H1 (cell line): ENCODE measurements around the gene KISS1. TPM values are rescaled to one million over a fixed set of nuclear protein-coding genes. Genes with fewer than 3 reads are reported as not detected.

Experiments used
- CTCF ChIA-PET: fragments of 300-600 bp; sonication (Branson Sonifier 250); formaldehyde crosslinking; loops from one replicate; lab custom pipeline; 2021; ENCODE audit not compliant: partially characterized antibody; lab: Charles Lee
- POLR2A ChIA-PET: fragments of 300-600 bp; sonication (Branson Sonifier 250); formaldehyde crosslinking; loops from one replicate; lab custom pipeline; 2021; ENCODE audit warnings: inconsistent platforms; ENCODE audit not compliant: partially characterized antibody; lab: Charles Lee
- DNase-seq, 2 experiments: peaks; one replicate each; pipeline versions ENCODE4 v3.0.0 to v3.0.0-alpha.2; 2010 to 2022; ENCODE audit warnings: low spot score in 2 of 2, low read depth in 1 of 2, mixed read lengths in 1 of 2
- FAIRE-seq: peaks from 2 replicates; lab custom pipeline; 2011; peaks lifted over from hg19 to GRCh38; lab: Jason Lieb, UNC
- H2AFZ ChIP-seq: 2 replicates; pipeline ENCODE4 v1.8.1; 2012; ENCODE audit warnings: low read length, inconsistent platforms
- H2AK5ac ChIP-seq: 2 replicates; pipeline ENCODE4 v1.6.1; 2013; ENCODE audit warnings: low read depth, low read length
- H2BK120ac ChIP-seq: replicated peaks from 2 replicates; pipeline ENCODE3; 2013; ENCODE audit warnings: low read depth, low read length, inconsistent platforms
- H2BK12ac ChIP-seq: 2 replicates; pipeline ENCODE4 v1.6.1; 2013; ENCODE audit warnings: low read depth, low read length
- H2BK15ac ChIP-seq: 2 replicates; pipeline ENCODE4 v1.6.1; 2013; ENCODE audit warnings: low read length
- H2BK20ac ChIP-seq: 2 replicates; pipeline ENCODE4 v1.6.1; 2013; ENCODE audit warnings: low read length
- H2BK5ac ChIP-seq: 2 replicates; pipeline ENCODE4 v1.6.1; 2013; ENCODE audit warnings: low read depth, low read length
- H3K14ac ChIP-seq: 2 replicates; pipeline ENCODE4 v1.6.1; 2013; ENCODE audit warnings: inconsistent platforms; ENCODE audit not compliant: insufficient read length
- H3K18ac ChIP-seq: 2 replicates; pipeline ENCODE4 v1.6.1; 2013; ENCODE audit warnings: low read length; ENCODE audit errors: extremely low read depth
- H3K23ac ChIP-seq: 2 replicates; pipeline ENCODE4 v1.6.1; 2013; ENCODE audit warnings: inconsistent platforms; ENCODE audit not compliant: insufficient read length
- H3K23me2 ChIP-seq: 2 replicates; pipeline ENCODE4 v1.6.1; 2013; ENCODE audit warnings: low read depth, low read length
- H3K27ac ChIP-seq: 2 replicates; pipeline ENCODE4 v1.6.1; 2011; ENCODE audit warnings: low read depth, low read length, inconsistent platforms
- H3K27me3 ChIP-seq, 4 experiments: replicated peaks in 1 of 4; 1 replicate in 1 of 4; 2 replicates in 3 of 4; pipeline versions ENCODE4 v1.6.1 to v1.8.1; 2011 to 2013; ENCODE audit warnings: low read length in 3 of 4, mild to moderate bottlenecking in 3 of 4, inconsistent platforms in 2 of 4, mixed read lengths in 2 of 4, moderate library complexity in 1 of 4; ENCODE audit not compliant: control insufficient read depth in 3 of 4, insufficient read depth in 3 of 4; ENCODE audit errors: extremely low read depth in 1 of 4
- H3K36me3 ChIP-seq, 4 experiments: 2 replicates each; pipeline versions ENCODE4 v1.6.1 to v1.8.1; 2011 to 2013; ENCODE audit warnings: mild to moderate bottlenecking in 4 of 4, low read length in 3 of 4, moderate library complexity in 2 of 4, control low read depth in 1 of 4, inconsistent platforms in 1 of 4; ENCODE audit not compliant: insufficient read depth in 4 of 4, control insufficient read depth in 2 of 4
- H3K4ac ChIP-seq: replicated peaks from 2 replicates; pipeline ENCODE3; 2013; ENCODE audit warnings: low read length, low read depth, mixed read lengths, inconsistent platforms; ENCODE audit not compliant: insufficient read length
- H3K4me1 ChIP-seq, 4 experiments: replicated peaks in 1 of 4; 1 replicate in 1 of 4; 2 replicates in 3 of 4; pipeline versions ENCODE4 v1.6.1 to v1.8.1; 2011 to 2013; ENCODE audit warnings: low read length in 3 of 4, inconsistent platforms in 2 of 4, mixed read lengths in 1 of 4; ENCODE audit not compliant: insufficient read depth in 4 of 4, control insufficient read depth in 3 of 4
- H3K4me2 ChIP-seq, 2 experiments: 2 replicates each; pipeline versions ENCODE4 v1.6.1 to v1.8.1; 2011 to 2013; ENCODE audit warnings: low read depth in 2 of 2, low read length in 2 of 2, control low read depth in 1 of 2, inconsistent platforms in 1 of 2, mild to moderate bottlenecking in 1 of 2; ENCODE audit not compliant: insufficient read depth in 1 of 2
- H3K4me3 ChIP-seq, 4 experiments: fragments of 200-600, 300-600 bp in 1 of 4; sonication (generic), shearing (Covaris generic), sonication (Bioruptor Twin) in 1 of 4; 2 replicates each; pipeline versions ENCODE4 v1.5.1 to v1.8.1; 2011 to 2016; ENCODE audit warnings: low read length in 4 of 4, low read depth in 3 of 4, control low read depth in 2 of 4, inconsistent platforms in 2 of 4, mild to moderate bottlenecking in 2 of 4, mixed read lengths in 1 of 4, moderate library complexity in 1 of 4; ENCODE audit not compliant: insufficient read depth in 2 of 4; ENCODE audit errors: extremely low read depth in 1 of 4
- H3K56ac ChIP-seq: replicated peaks from 2 replicates; pipeline ENCODE3; 2013; ENCODE audit warnings: low read depth, mild to moderate bottlenecking, mixed read lengths, low read length, inconsistent platforms; ENCODE audit not compliant: insufficient read length
- H3K79me1 ChIP-seq: 2 replicates; pipeline ENCODE4 v1.6.1; 2013; ENCODE audit warnings: low read depth, low read length, control low read depth
- H3K79me2 ChIP-seq, 2 experiments: 2 replicates each; pipeline versions ENCODE4 v1.6.1 to v1.8.1; 2012 to 2013; ENCODE audit warnings: low read length in 2 of 2, mild to moderate bottlenecking in 2 of 2, inconsistent platforms in 1 of 2; ENCODE audit not compliant: insufficient read depth in 2 of 2, control insufficient read depth in 1 of 2
- H3K9ac ChIP-seq, 4 experiments: replicated peaks in 1 of 4; 1 replicate in 1 of 4; 2 replicates in 3 of 4; pipeline versions ENCODE4 v1.6.1 to v1.8.1; 2011 to 2013; ENCODE audit warnings: low read depth in 3 of 4, low read length in 3 of 4, control low read depth in 2 of 4, mild to moderate bottlenecking in 2 of 4, moderate library complexity in 2 of 4, inconsistent platforms in 1 of 4; ENCODE audit errors: extremely low read depth in 1 of 4
- H3K9me3 ChIP-seq, 2 experiments: 2 replicates each; pipeline versions ENCODE4 v1.6.1 to v1.8.1; 2012 to 2013; ENCODE audit warnings: mild to moderate bottlenecking in 2 of 2, moderate library complexity in 2 of 2, control low read depth in 1 of 2, inconsistent platforms in 1 of 2, low read depth in 1 of 2, low read length in 1 of 2, mixed read lengths in 1 of 2; ENCODE audit not compliant: insufficient read depth in 2 of 2
- H4K20me1 ChIP-seq, 2 experiments: replicated peaks in 1 of 2; 2 replicates each; pipeline versions ENCODE3 to v1.8.1; 2011 to 2013; ENCODE audit warnings: inconsistent platforms in 2 of 2, low read length in 2 of 2, mild to moderate bottlenecking in 1 of 2; ENCODE audit not compliant: insufficient read depth in 2 of 2, control insufficient read depth in 1 of 2
- H4K5ac ChIP-seq: 2 replicates; pipeline ENCODE4 v1.6.1; 2013; ENCODE audit warnings: low read length, low read depth, mixed read lengths, inconsistent platforms; ENCODE audit not compliant: insufficient read length
- H4K8ac ChIP-seq: 2 replicates; pipeline ENCODE4 v1.8.0; 2013; ENCODE audit warnings: mild to moderate bottlenecking, moderate library complexity, low read length, inconsistent platforms; ENCODE audit not compliant: insufficient read depth; ENCODE audit errors: extremely low read depth
- H4K91ac ChIP-seq: replicated peaks from 2 replicates; pipeline ENCODE3; 2013; ENCODE audit warnings: low read length, mixed read lengths, inconsistent platforms; ENCODE audit not compliant: insufficient read length
- CBX5 ChIP-seq: fragments of 300-800, 300-1000 bp; sonication (generic); IDR thresholded peaks from 2 replicates; pipeline ENCODE4 v1.7.1; 2016; ENCODE audit warnings: antibody characterized with exemption, low read length, low read depth
- EGR1 ChIP-seq: IDR thresholded peaks from 2 replicates; pipeline ENCODE4 v1.6.1; 2011; ENCODE audit warnings: low read depth, low read length, borderline replicate concordance
- EP300 ChIP-seq, 2 experiments: IDR thresholded peaks; 1 replicate in 1 of 2; 2 replicates in 1 of 2; pipeline ENCODE4 v1.6.1; 2011 to 2012; ENCODE audit warnings: low read depth in 2 of 2, low read length in 2 of 2, mild to moderate bottlenecking in 2 of 2, borderline replicate concordance in 1 of 2, inconsistent platforms in 1 of 2, moderate library complexity in 1 of 2
- MAFK ChIP-seq: IDR thresholded peaks from 2 replicates; pipeline ENCODE4 v1.6.1; 2012; ENCODE audit warnings: low read depth, mild to moderate bottlenecking, improper control_type of control experiment, low read length
- NRF1 ChIP-seq: IDR thresholded peaks from 2 replicates; pipeline ENCODE4 v1.6.1; 2011; ENCODE audit warnings: mild to moderate bottlenecking, low read depth, low read length, improper control_type of control experiment
- POLR2AphosphoS5 ChIP-seq: IDR thresholded peaks from 2 replicates; pipeline ENCODE4 v1.6.1; 2011; ENCODE audit warnings: low read depth, low read length
- POU5F1 ChIP-seq: IDR thresholded peaks from 2 replicates; pipeline ENCODE4 v1.6.1; 2011; ENCODE audit warnings: low read depth, mild to moderate bottlenecking, low read length, moderate library complexity
- RXRA ChIP-seq: IDR thresholded peaks from 2 replicates; pipeline ENCODE4 v1.6.1; 2011; ENCODE audit warnings: low read depth, mild to moderate bottlenecking, low read length, moderate library complexity; ENCODE audit not compliant: insufficient read depth
- SIRT6 ChIP-seq: IDR thresholded peaks from one replicate; pipeline ENCODE4 v1.7.1; 2012; ENCODE audit warnings: low read length, inconsistent platforms
- SUZ12 ChIP-seq: fragments of 200-600 bp; sonication (generic); IDR thresholded peaks from 2 replicates; pipeline ENCODE4 v1.6.1; 2012; ENCODE audit warnings: mild to moderate bottlenecking, inconsistent platforms, low read length, moderate library complexity, mixed read lengths
- TBP ChIP-seq: IDR thresholded peaks from 2 replicates; pipeline ENCODE4 v1.6.1; 2011; ENCODE audit warnings: low read depth, low read length, improper control_type of control experiment
- TEAD4 ChIP-seq: IDR thresholded peaks from 2 replicates; pipeline ENCODE4 v1.6.1; 2012; ENCODE audit warnings: low read depth, low read length, inconsistent platforms, mixed read lengths
- WGBS, 2 experiments: shearing (Covaris generic) in 1 of 2; methylation state at CpG; one replicate each; pipeline versions ENCODE4 v1.1.6 to v1.1.7; 2013 to 2015; ENCODE audit warnings: low lambda C conversion rate in 2 of 2, mixed read lengths in 2 of 2, inconsistent platforms in 1 of 2, low coverage in 1 of 2, missing lambda C conversion rate in 1 of 2; ENCODE audit not compliant: insufficient replicate concordance in 2 of 2, insufficient coverage in 1 of 2, insufficient read length in 1 of 2; ENCODE audit errors: extremely low coverage in 1 of 2, missing lambda C conversion rate in 1 of 2; 5-methylcytosine and 5-hydroxymethylcytosine counted together
- polyA plus RNA-seq, 7 experiments: library from polyadenylated mRNA; depleted of rRNA in 3 of 7; stranded (reverse) in 5 of 7; unstranded in 2 of 7; fragments of >200 nt in 5 of 7; fragments of 200-250 nt in 2 of 7; gene quantifications; 1 replicate in 5 of 7; 2 replicates in 1 of 7; 4 replicates in 1 of 7; pipeline versions ENCODE4 v1.2.1 to v1.2.3, GENCODE V29; 2011 to 2013; ENCODE audit warnings: missing spikeins in 2 of 7, mixed read lengths in 2 of 7
- total RNA-seq: library from RNA; stranded (reverse); fragmentation: NEBNext Ultra II Directional; extraction: Animal tissue kit (Norgen Biotek cat#: 25700); gene quantifications from 2 replicates; pipeline ENCODE4 v1.2.1, GENCODE V29; 2021

Gene KISS1
- total and polyA plus RNA-seq, 2 of the 8 experiments (the other 6 are each of a cell fraction or from before 2014, with no cell fraction given): 0.71 TPM; not detected in 1

DNA sequence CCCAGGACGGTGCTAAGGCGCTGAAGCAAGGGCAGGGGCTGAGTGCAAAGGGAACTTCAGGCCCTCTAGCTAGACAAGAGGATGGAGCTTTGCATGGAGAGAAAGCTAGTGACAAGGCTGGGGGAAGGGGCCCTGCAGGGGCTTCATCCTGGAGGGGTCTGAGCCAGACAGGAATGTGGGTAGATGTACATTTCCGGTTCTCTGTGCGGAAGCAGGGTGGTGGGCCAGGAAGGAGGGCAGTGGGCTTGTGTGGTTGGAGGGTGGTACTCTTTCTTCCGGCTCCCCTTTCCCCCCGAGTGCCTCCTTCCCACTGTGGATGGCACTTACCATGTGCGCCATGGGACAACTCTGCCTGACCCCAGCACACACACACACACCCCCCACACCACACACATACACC, 1.5 kb downstream of the KISS1 start:
- 96% methylated on average over 7 of the region's 7 CpGs; no CpG with 5 or more reads in 1 of the 2 experiments for WGBS, 2 experiments
- H2BK20ac ChIP-seq: 0 out of 2 replicates have a peak overlapping the region, but pooled peaks have one; percentile 2
- peaks cover 0 to 6% of the 10 kb centered on the region in 2 experiments for H4K20me1 ChIP-seq
- no peaks in the 10 kb centered on the region for H3K79me2 ChIP-seq
- H3K18ac ChIP-seq: no peak overlapping the region
- no peaks in the 10 kb centered on the region for H3K9me3 ChIP-seq
- DNase-seq (no peak), FAIRE-seq (no peak)
- no peaks in the 10 kb centered on the region; a peak in 1 of 8 replicates for H3K36me3 ChIP-seq
- no peak overlapping the region for H2BK5ac ChIP-seq
- peak overlapping the region; percentile 9; the same call in 1 of the 2 replicates for H4K8ac ChIP-seq
- no peak overlapping the region for H3K23ac ChIP-seq
- no peak overlapping the region for H2AFZ ChIP-seq
- no peak overlapping the region for H3K9ac ChIP-seq
- peaks cover 5% of the 10 kb centered on the region for H3K79me1 ChIP-seq
- peaks cover 0 to 5% (median 2%) of the 10 kb centered on the region in 4 experiments; a peak in 2 of 7 replicates for H3K27me3 ChIP-seq
- H4K91ac ChIP-seq: peak overlapping the region; percentile 61
- peak overlapping the region; percentile 100 for H3K56ac ChIP-seq
- no peak for TF ChIP-seq RXRA
- no peak for TF ChIP-seq TBP
- no peak for TF ChIP-seq NRF1
- TF ChIP-seq SIRT6: no peak
- TF ChIP-seq CBX5: no peak
- no peak for TF ChIP-seq POLR2AphosphoS5
- no peak for TF ChIP-seq MAFK
- TF ChIP-seq SUZ12: no peak
- no peak for TF ChIP-seq POU5F1
- no peak for TF ChIP-seq EP300 (IDR thresholded peaks at IDR 0.05; ENCODE audit: borderline replicate concordance in 1 of 2, low read depth in 2 of 2, low read length in 2 of 2)
- no peak for TF ChIP-seq TEAD4
- TF ChIP-seq EGR1: no peak
- CTCF ChIA-PET: interaction anchor here (0.6 to 7.0 kb wide), 9 partner anchors 10 to 201 kb away, joined by 3 to 73 read pairs (median 4); partner anchors contain the start of genes GOLT1A and REN
- H3K23me2 ChIP-seq: peaks cover 7% of the 10 kb centered on the region
- H4K5ac ChIP-seq: no peak overlapping the region
- no peak overlapping the region for H2BK15ac ChIP-seq
- H3K14ac ChIP-seq: no peak overlapping the region
- H2AK5ac ChIP-seq: peak overlapping the region; percentile 9; the same call in 1 of the 2 replicates
- POLR2A ChIA-PET: interaction anchor here (0.7 to 1.8 kb wide), 2 partner anchors 10 to 19 kb away, joined by 3 to 8 read pairs; partner anchors contain the start of gene GOLT1A
- H3K27ac ChIP-seq: no peak overlapping the region
- H3K4ac ChIP-seq: no peak overlapping the region
- H3K4me3 ChIP-seq: no peak overlapping the region
- peaks cover 0 to 5% (median 0%) of the 10 kb centered on the region in 4 experiments; a peak in 3 of 7 replicates for H3K4me1 ChIP-seq
- no peak overlapping the region for H2BK120ac ChIP-seq
- peak overlapping the region; percentile 5; the same call in 1 of the 2 replicates for H2BK12ac ChIP-seq
- H3K4me2 ChIP-seq: no peak overlapping the region
